Esophagus squamous epithelium (tissue), 5 donors: ENCODE measurements around the gene LIMS2. TPM values are rescaled to one million over a fixed set of nuclear protein-coding genes. Genes with fewer than 3 reads are reported as not detected.

Source experiments
- DNase-seq: peaks from one replicate; lab custom pipeline; 2025; lab: John Stamatoyannopoulos, UW
- H3K27ac ChIP-seq, 4 donors: fragments of 200-600 bp; sonication (generic); one replicate each; pipeline ENCODE4 v1.5.1; 2016 to 2019; ENCODE audit warnings: mild to moderate bottlenecking in 1 of 4
- H3K27me3 ChIP-seq, 4 donors: fragments of 200-600 bp; sonication (generic); 1 replicate in 3 of 4; 2 replicates in 1 of 4; pipeline versions ENCODE4 v1.5.1 to v1.6.0; 2017 to 2021; ENCODE audit warnings: antibody characterized with exemption in 1 of 4
- H3K36me3 ChIP-seq, 3 donors: fragments of 200-600 bp; sonication (generic); one replicate each; pipeline ENCODE4 v1.5.1; 2016 to 2019
- H3K4me1 ChIP-seq, 3 donors: fragments of 200-600 bp; sonication (generic); one replicate each; pipeline ENCODE4 v1.5.1; 2017 to 2019
- H3K4me3 ChIP-seq, 4 donors: fragments of 200-600 bp; sonication (generic); 1 replicate in 3 of 4; 2 replicates in 1 of 4; pipeline ENCODE4 v1.5.1; 2016 to 2019; ENCODE audit warnings: mild to moderate bottlenecking in 2 of 4, moderate library complexity in 1 of 4
- H3K9me3 ChIP-seq, 3 donors: fragments of 200-600 bp; sonication (generic); one replicate each; pipeline ENCODE4 v1.5.1; 2016 to 2019
- POLR2A ChIP-seq, 4 donors: fragments of 450-650 bp; IDR thresholded peaks; one replicate each; pipeline ENCODE4 v1.6.1; 2017; ENCODE audit warnings: antibody characterized with exemption in 4 of 4, mild to moderate bottlenecking in 4 of 4, moderate library complexity in 3 of 4
- WGBS, 2 donors: methylation state at CpG; one replicate each; pipeline ENCODE4 v1.1.5; 2018; 5-methylcytosine and 5-hydroxymethylcytosine counted together
- intact Hi-C: fragments of 100-400 bp; cut with DNase I; formaldehyde crosslinking; loops from one replicate; pipeline ENCODE4 v1.15.0; 2022
- total RNA-seq, 4 donors: library from RNA; depleted of rRNA; stranded (reverse); fragments of >200 nt; gene quantifications; one replicate each; pipeline ENCODE4 v1.1.0, GENCODE V29; 2016
- TF ChIP-seq, protein P1 (sequence below), 6 experiments: fragments of 450-650 bp in 4 of 6; fragments of 200-600 bp in 2 of 6; sonication (generic) in 2 of 6; IDR thresholded peaks; one replicate each; pipeline ENCODE4 v1.5.1; 2016 to 2019; ENCODE audit warnings: antibody characterized with exemption in 6 of 6, mild to moderate bottlenecking in 4 of 6, moderate library complexity in 4 of 6
- donor health status: DM: yes; HTN: yes; CAD: no.

Gene LIMS2
- total RNA-seq, 4 donors from 2014 or later: 2.4 to 29.6 (median 5.9) TPM

GRCh38 chr2:127591221-127591923 lies 84.0 kb downstream of the LIMS2 start:
- Histone ChIP-seq H3K36me3 (no peaks in the 10 kb centered on the region), H3K4me3 (no peak overlapping the region), H3K27me3 (no peaks in the 10 kb centered on the region), H3K9me3 (no peaks in the 10 kb centered on the region), H3K27ac (no peak overlapping the region), H3K4me1 (no peaks in the 10 kb centered on the region)
- whole genome bisulfite sequencing, 2 donors: 36 to 50% methylated on average over 7 to 8 of the region's 10 CpGs
- intact Hi-C loops: no loop called here
- no peak for TF ChIP-seq POLR2A (IDR thresholded peaks at IDR 0.05)
- TF ChIP-seq, protein P1, sequence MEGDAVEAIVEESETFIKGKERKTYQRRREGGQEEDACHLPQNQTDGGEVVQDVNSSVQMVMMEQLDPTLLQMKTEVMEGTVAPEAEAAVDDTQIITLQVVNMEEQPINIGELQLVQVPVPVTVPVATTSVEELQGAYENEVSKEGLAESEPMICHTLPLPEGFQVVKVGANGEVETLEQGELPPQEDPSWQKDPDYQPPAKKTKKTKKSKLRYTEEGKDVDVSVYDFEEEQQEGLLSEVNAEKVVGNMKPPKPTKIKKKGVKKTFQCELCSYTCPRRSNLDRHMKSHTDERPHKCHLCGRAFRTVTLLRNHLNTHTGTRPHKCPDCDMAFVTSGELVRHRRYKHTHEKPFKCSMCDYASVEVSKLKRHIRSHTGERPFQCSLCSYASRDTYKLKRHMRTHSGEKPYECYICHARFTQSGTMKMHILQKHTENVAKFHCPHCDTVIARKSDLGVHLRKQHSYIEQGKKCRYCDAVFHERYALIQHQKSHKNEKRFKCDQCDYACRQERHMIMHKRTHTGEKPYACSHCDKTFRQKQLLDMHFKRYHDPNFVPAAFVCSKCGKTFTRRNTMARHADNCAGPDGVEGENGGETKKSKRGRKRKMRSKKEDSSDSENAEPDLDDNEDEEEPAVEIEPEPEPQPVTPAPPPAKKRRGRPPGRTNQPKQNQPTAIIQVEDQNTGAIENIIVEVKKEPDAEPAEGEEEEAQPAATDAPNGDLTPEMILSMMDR (IDR thresholded peaks at IDR 0.05): peak; percentile 63 to 82 (median 72)
- peak; percentile 3 for DNase-seq

DNA sequence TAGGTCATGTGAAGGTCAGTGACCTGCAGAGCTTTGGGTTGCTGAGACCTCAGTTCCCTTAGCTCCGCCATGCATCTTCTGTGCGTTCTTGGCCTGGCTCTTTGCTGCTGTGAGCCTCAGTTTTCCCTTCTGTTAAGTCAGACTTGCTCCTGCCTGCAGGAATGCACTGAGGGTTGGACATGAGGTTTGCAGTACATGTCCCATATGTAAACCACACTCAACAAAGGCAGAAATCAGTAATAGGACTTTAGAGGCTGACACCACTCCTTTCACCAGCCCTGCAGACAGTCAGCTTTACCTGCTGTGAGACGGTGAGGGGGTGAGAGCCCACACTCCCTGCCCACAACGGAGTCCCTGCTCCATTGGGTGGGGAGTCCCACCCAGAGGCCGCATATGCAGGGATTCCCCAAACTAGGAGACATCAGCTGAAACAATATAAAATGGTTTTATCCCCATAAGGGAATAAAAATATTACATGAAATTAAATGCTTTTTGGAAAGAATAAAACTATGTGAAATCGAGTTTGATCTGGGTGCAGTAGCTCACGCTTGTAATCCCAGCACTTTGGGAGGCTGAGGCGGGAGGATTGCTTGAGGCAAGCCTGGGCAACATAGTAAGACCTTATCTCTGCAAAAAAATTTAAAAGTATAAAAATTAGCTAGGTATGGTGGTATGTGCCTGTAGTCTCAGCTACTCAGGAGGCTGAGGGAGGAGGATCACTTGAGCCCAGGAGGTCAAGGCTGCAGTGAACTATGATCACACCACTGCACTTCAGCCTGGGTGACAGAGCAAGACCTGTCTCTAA lies 84.7 kb downstream of the LIMS2 start:
- intact Hi-C loops: no loop called here
- Histone ChIP-seq H3K9me3 (no peaks in the 10 kb centered on the region), H3K27ac (no peak overlapping the region), H3K27me3 (no peaks in the 10 kb centered on the region), H3K4me3 (no peak overlapping the region), H3K36me3 (no peaks in the 10 kb centered on the region), H3K4me1 (no peaks in the 10 kb centered on the region)
- no peak for DNase-seq
- WGBS, 2 donors: 81 to 83% methylated on average over 3 to 8 of the region's 8 CpGs
- TF ChIP-seq, protein P1 (IDR thresholded peaks at IDR 0.05): no peak
- no peak for TF ChIP-seq POLR2A (IDR thresholded peaks at IDR 0.05)

- H3K4me1 ChIP-seq: no peaks in the 10 kb centered on the region
- intact Hi-C loops: no loop called here
- H3K9me3 ChIP-seq: no peaks in the 10 kb centered on the region
- no peaks in the 10 kb centered on the region for H3K27me3 ChIP-seq
- no peak for DNase-seq
- H3K27ac ChIP-seq: no peak overlapping the region
- 76 to 81% methylated on average over 5 of the region's 5 CpGs for WGBS, 2 donors
- no peaks in the 10 kb centered on the region for H3K36me3 ChIP-seq
- H3K4me3 ChIP-seq: no peak overlapping the region
- TF ChIP-seq, protein P1 (IDR thresholded peaks at IDR 0.05): no peak
- TF ChIP-seq POLR2A (IDR thresholded peaks at IDR 0.05): no peak
These were observed 85.5 kb downstream of the LIMS2 start for GRCh38 chr2:127589841-127590240.

- Histone ChIP-seq H3K27ac (no peak overlapping the region), H3K9me3 (no peaks in the 10 kb centered on the region), H3K27me3 (no peaks in the 10 kb centered on the region), H3K4me3 (no peak overlapping the region), H3K36me3 (no peaks in the 10 kb centered on the region), H3K4me1 (no peaks in the 10 kb centered on the region)
- intact Hi-C loops: no loop called here
- no peak for DNase-seq
- TF ChIP-seq, protein P1 (IDR thresholded peaks at IDR 0.05): no peak
- no peak for TF ChIP-seq POLR2A (IDR thresholded peaks at IDR 0.05)
- 77 to 100% methylated on average over 2 of the region's 3 CpGs for WGBS, 2 donors
These were observed 86.0 kb downstream of the LIMS2 start for GRCh38 chr2:127589358-127589757.

Other genes with a start within 250 kb of the LIMS2 start
- gene IWS1, start 149.0 kb downstream of the LIMS2 start, total RNA-seq: 10 to 100 TPM; 22.0 to 34.1 (median 28.9) TPM
- under 1 TPM in 1 of 4 donors, not detected in 3; 0.19 TPM for gene MYO7B, start 139.8 kb downstream of the LIMS2 start, total RNA-seq
- not detected for gene GPR17, start 29.4 kb downstream of the LIMS2 start, total RNA-seq
- 10 to 100 TPM in 1 of 4 donors, 1 to 10 TPM in 3; 3.3 to 10.5 (median 5.9) TPM for gene SFT2D3, start 26.0 kb upstream of the LIMS2 start, total RNA-seq
- gene WDR33, start 135.6 kb upstream of the LIMS2 start, total RNA-seq: 10 to 100 TPM; 15.6 to 41.8 (median 26.0) TPM
- 10 to 100 TPM; 10.9 to 15.6 (median 14.5) TPM for gene POLR2D, start 182.6 kb upstream of the LIMS2 start, total RNA-seq
- gene AMMECR1L, start 210.4 kb upstream of the LIMS2 start, total RNA-seq: 10 to 100 TPM in 1 of 4 donors, 1 to 10 TPM in 3; 6.3 to 11.8 (median 7.8) TPM